NCI-H524 treated with DMSO at 0.1 percent for 48 hours (cell line): ENCODE results near the gene PI4K2A.
A peak's percentile ranks its signal among the peaks of the same experiment; 100 is the strongest.
"Not testable (repeated sequence)": the region's sequence is repeated elsewhere in the genome, so short reads cannot be mapped to it uniquely, and the experiment has no call there.

Experiments
- DNase-seq: peaks from one replicate; lab custom pipeline; 2025; lab: John Stamatoyannopoulos, UW

The PI4K2A gene

GRCh38 chr10:97675222-97675621 lies 34.8 kb downstream of the PI4K2A start:
- no peak for DNase-seq

- no peak for DNase-seq
Measured at GRCh38 chr10:97676770-97677581, 36.5 kb downstream of the PI4K2A start.

- DNase-seq: no peak
Measured at GRCh38 chr10:97679594-97679993, 39.1 kb downstream of the PI4K2A start.

- no peak for DNase-seq
Measured at GRCh38 chr10:97682042-97682441, 41.6 kb downstream of the PI4K2A start.

GRCh38 chr10:97683556-97684367 lies 43.3 kb downstream of the PI4K2A start:
- DNase-seq: no peak

- not testable (repeated sequence) for DNase-seq
Measured at GRCh38 chr10:97684368-97684713, 43.9 kb downstream of the PI4K2A start.

GRCh38 chr10:97684866-97685394 lies 44.5 kb downstream of the PI4K2A start:
- no peak for DNase-seq

GRCh38 chr10:97685395-97685958 lies 45.0 kb downstream of the PI4K2A start:
- no peak for DNase-seq

- DNase-seq: no peak
Measured at GRCh38 chr10:97686301-97686961, 46.0 kb downstream of the PI4K2A start.

- peak; percentile 40 for DNase-seq
Measured at GRCh38 chr10:97686962-97687784, 46.7 kb downstream of the PI4K2A start, which contains the start of gene AVPI1. TSS of gene AVPI1 (minus strand) at chr10:97687241. CDS start at chr10:97679905, 7,336 bp downstream.

- no peak for DNase-seq
Measured at GRCh38 chr10:97687785-97688781, 47.6 kb downstream of the PI4K2A start.

GRCh38 chr10:97689559-97690020 lies 49.1 kb downstream of the PI4K2A start:
- DNase-seq: no peak

- no peak for DNase-seq
Measured at GRCh38 chr10:97690133-97690532, 49.7 kb downstream of the PI4K2A start.

- DNase-seq: not testable (repeated sequence)
Measured at GRCh38 chr10:97698072-97698655, 57.7 kb downstream of the PI4K2A start.

- DNase-seq: no peak
Measured at GRCh38 chr10:97701438-97702069, 61.1 kb downstream of the PI4K2A start.

GRCh38 chr10:97703398-97704067 lies 63.1 kb downstream of the PI4K2A start:
- DNase-seq: no peak

GRCh38 chr10:97704341-97704740 lies 63.9 kb downstream of the PI4K2A start:
- DNase-seq: no peak

- DNase-seq: no peak
Measured at GRCh38 chr10:97705006-97705670, 64.7 kb downstream of the PI4K2A start.
